Keratinocyte (primary cell): Measurements from ENCODE around the gene MLIP. TPM values are rescaled to one million over a fixed set of nuclear protein-coding genes. Genes with fewer than 3 reads are reported as not detected.

ENCODE experiments used
- DNase-seq: peaks from one replicate; pipeline ENCODE4 v3.0.0-alpha.2; 2011; ENCODE audit warnings: low read depth, missing footprints, low spot score
- FAIRE-seq: peaks from 2 replicates; lab custom pipeline; 2011; peaks lifted over from hg19 to GRCh38; lab: Jason Lieb, UNC
- H2AFZ ChIP-seq: 2 replicates; pipeline ENCODE4 v1.6.0; 2012; ENCODE audit warnings: low read length, control low read depth, inconsistent platforms; ENCODE audit not compliant: control insufficient read depth
- H3K27ac ChIP-seq: 2 replicates; pipeline ENCODE4 v1.5.1; 2011; ENCODE audit warnings: low read length; ENCODE audit not compliant: control insufficient read depth, insufficient read depth
- H3K27me3 ChIP-seq: 3 replicates; pipeline ENCODE4 v1.6.0; 2011; ENCODE audit warnings: low read length; ENCODE audit not compliant: control insufficient read depth, insufficient read depth; ENCODE audit errors: extremely low read depth
- H3K36me3 ChIP-seq, 2 experiments: 2 replicates in 1 of 2; 3 replicates in 1 of 2; pipeline ENCODE4 v1.5.1; 2011; ENCODE audit warnings: low read length in 2 of 2, mild to moderate bottlenecking in 1 of 2; ENCODE audit not compliant: control insufficient read depth in 2 of 2, insufficient read depth in 2 of 2; ENCODE audit errors: extremely low read depth in 1 of 2
- H3K4me1 ChIP-seq: 3 replicates; pipeline ENCODE4 v1.5.1; 2011; ENCODE audit warnings: low read length; ENCODE audit not compliant: control insufficient read depth, insufficient read depth; ENCODE audit errors: extremely low read depth
- H3K4me2 ChIP-seq: 3 replicates; pipeline ENCODE4 v1.6.0; 2011; ENCODE audit warnings: low read depth, low read length; ENCODE audit not compliant: control insufficient read depth, insufficient read depth; ENCODE audit errors: extremely low read depth
- H3K4me3 ChIP-seq, 3 experiments: fragments of 200-600 bp in 1 of 3; sonication (generic) in 1 of 3; 2 replicates in 2 of 3; 3 replicates in 1 of 3; pipeline ENCODE4 v1.5.1; 2011 to 2016; ENCODE audit warnings: low read length in 3 of 3, mild to moderate bottlenecking in 3 of 3, control low read depth in 2 of 3, inconsistent platforms in 1 of 3, low read depth in 1 of 3, mixed read lengths in 1 of 3, mixed run types in 1 of 3, moderate library complexity in 1 of 3; ENCODE audit not compliant: control insufficient read depth in 2 of 3, insufficient read depth in 2 of 3; ENCODE audit errors: extremely low read depth in 1 of 3
- H3K79me2 ChIP-seq: 2 replicates; pipeline ENCODE4 v1.6.0; 2012; ENCODE audit warnings: low read length; ENCODE audit not compliant: control insufficient read depth, insufficient read depth
- H3K9ac ChIP-seq: 3 replicates; pipeline ENCODE4 v1.6.0; 2011; ENCODE audit warnings: low read length; ENCODE audit not compliant: control insufficient read depth, insufficient read depth; ENCODE audit errors: extremely low read depth
- H3K9me1 ChIP-seq: 3 replicates; pipeline ENCODE4 v1.6.0; 2011; ENCODE audit warnings: low read length; ENCODE audit not compliant: control insufficient read depth, insufficient read depth; ENCODE audit errors: extremely low read depth
- H3K9me3 ChIP-seq: 2 replicates; pipeline ENCODE4 v1.5.1; 2012; ENCODE audit warnings: low read depth, low read length; ENCODE audit not compliant: control insufficient read depth
- H4K20me1 ChIP-seq: 3 replicates; pipeline ENCODE4 v1.6.0; 2011; ENCODE audit warnings: low read length; ENCODE audit not compliant: control insufficient read depth, insufficient read depth; ENCODE audit errors: extremely low read depth
- EZH2 ChIP-seq: IDR thresholded peaks from one replicate; pipeline ENCODE4 v1.6.1; 2012; ENCODE audit warnings: inconsistent platforms, mild to moderate bottlenecking, low read length, moderate library complexity
- dilution Hi-C: fragments of 300-500 bp; cut with MboI; formaldehyde crosslinking; loops from one replicate; pipeline ENCODE4 v1.7.0; 2020; ENCODE audit warnings: low sequenced_read_pairs; ENCODE audit not compliant: extremely low pct_ligation_motif_present
- polyA plus RNA-seq, 5 experiments: library from polyadenylated mRNA; depleted of rRNA in 3 of 5; stranded (reverse) in 3 of 5; stranded (forward) in 1 of 5; unstranded in 1 of 5; fragments of >200 nt; gene quantifications; 1 replicate in 1 of 5; 2 replicates in 3 of 5; 3 replicates in 1 of 5; pipeline versions ENCODE4 v1.2.1 to v1.2.3, GENCODE V29; 2011 to 2012; ENCODE audit warnings: missing spikeins in 2 of 5, low read depth in 1 of 5, low replicate concordance in 1 of 5
- TF ChIP-seq, protein P1 (sequence below), 3 experiments: IDR thresholded peaks in 1 of 3; conservative IDR thresholded peaks in 1 of 3; optimal IDR thresholded peaks in 1 of 3; 2 replicates in 2 of 3; 3 replicates in 1 of 3; pipeline versions ENCODE3 to v1.5.1; 2011; ENCODE audit warnings: low read length in 3 of 3, mild to moderate bottlenecking in 3 of 3, moderate library complexity in 2 of 3, control low read depth in 1 of 3, inconsistent platforms in 1 of 3; ENCODE audit not compliant: insufficient read depth in 2 of 3; ENCODE audit errors: extremely low read depth in 1 of 3

MLIP gene
- polyA plus RNA-seq, 1 donor (not counting 4 experiments of a cell fraction or from before 2014, with no cell fraction given): 0.87 TPM

DNA sequence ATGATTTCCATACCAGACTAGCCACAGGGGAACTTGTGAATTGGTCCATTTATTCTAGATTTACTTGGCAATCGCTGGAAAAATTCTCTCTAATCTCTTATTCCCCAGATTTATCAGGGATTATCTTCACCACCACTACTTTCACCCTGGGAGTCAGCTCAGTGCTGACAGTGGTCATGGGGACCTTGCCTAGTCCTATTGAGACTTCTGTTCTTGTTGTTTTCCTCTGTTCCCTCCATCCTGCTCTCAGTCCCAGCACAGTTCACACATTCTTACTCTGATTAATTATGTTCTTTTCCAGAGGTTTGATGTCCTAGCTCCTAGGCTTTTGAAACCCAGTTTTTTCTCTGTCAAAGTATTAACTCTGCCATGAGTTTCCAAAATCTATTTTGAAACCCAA is 103.0 kb downstream of the MLIP start:
- no peak overlapping the region for H3K27ac ChIP-seq
- no peak for TF ChIP-seq EZH2
- TF ChIP-seq, protein P1, sequence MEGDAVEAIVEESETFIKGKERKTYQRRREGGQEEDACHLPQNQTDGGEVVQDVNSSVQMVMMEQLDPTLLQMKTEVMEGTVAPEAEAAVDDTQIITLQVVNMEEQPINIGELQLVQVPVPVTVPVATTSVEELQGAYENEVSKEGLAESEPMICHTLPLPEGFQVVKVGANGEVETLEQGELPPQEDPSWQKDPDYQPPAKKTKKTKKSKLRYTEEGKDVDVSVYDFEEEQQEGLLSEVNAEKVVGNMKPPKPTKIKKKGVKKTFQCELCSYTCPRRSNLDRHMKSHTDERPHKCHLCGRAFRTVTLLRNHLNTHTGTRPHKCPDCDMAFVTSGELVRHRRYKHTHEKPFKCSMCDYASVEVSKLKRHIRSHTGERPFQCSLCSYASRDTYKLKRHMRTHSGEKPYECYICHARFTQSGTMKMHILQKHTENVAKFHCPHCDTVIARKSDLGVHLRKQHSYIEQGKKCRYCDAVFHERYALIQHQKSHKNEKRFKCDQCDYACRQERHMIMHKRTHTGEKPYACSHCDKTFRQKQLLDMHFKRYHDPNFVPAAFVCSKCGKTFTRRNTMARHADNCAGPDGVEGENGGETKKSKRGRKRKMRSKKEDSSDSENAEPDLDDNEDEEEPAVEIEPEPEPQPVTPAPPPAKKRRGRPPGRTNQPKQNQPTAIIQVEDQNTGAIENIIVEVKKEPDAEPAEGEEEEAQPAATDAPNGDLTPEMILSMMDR (optimal IDR thresholded peaks at IDR 0.05 in 1 of 3, IDR thresholded peaks at IDR 0.05 in 1 of 3, conservative IDR thresholded peaks at IDR 0.05 in 1 of 3; ENCODE audit: extremely low read depth in 1 of 3, insufficient read depth in 2 of 3, low read length in 3 of 3): no peak
- H3K9me1 ChIP-seq: no peaks in the 10 kb centered on the region
- FAIRE-seq (no peak), DNase-seq (no peak)
- dilution Hi-C loops: no loop called here
- H3K4me2 ChIP-seq: no peak overlapping the region
- no peak overlapping the region for H3K4me3 ChIP-seq
- H3K79me2 ChIP-seq: no peaks in the 10 kb centered on the region
- H3K9me3 ChIP-seq: no peaks in the 10 kb centered on the region
- H3K36me3 ChIP-seq: no peaks in the 10 kb centered on the region
- no peaks in the 10 kb centered on the region for H3K27me3 ChIP-seq
- no peaks in the 10 kb centered on the region for H4K20me1 ChIP-seq
- no peaks in the 10 kb centered on the region for H3K4me1 ChIP-seq
- H2AFZ ChIP-seq: no peak overlapping the region
- H3K9ac ChIP-seq: no peak overlapping the region

DNA sequence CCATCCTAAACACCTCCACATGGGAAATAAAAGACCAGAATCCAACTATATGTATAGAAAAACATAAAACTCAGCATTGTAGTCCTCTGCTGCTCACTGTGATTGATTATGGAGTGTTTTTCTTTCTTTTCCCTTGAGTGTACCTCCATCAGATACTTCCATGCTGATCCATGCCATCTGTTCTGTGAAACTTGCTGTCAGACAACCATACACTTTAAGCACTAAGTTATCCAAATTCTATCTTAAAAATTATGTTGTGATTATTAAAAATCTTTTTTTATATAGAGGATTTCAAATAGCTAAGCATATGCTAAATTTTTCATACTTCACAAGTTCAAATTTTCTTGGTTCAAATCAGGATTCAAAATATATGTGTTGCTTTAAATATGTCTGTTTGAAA is 105.1 kb downstream of the MLIP start:
- H3K9me1 ChIP-seq: no peaks in the 10 kb centered on the region
- H3K9me3 ChIP-seq: no peaks in the 10 kb centered on the region
- no peaks in the 10 kb centered on the region for H3K4me1 ChIP-seq
- TF ChIP-seq, protein P1 (optimal IDR thresholded peaks at IDR 0.05 in 1 of 3, IDR thresholded peaks at IDR 0.05 in 1 of 3, conservative IDR thresholded peaks at IDR 0.05 in 1 of 3; ENCODE audit: extremely low read depth in 1 of 3, insufficient read depth in 2 of 3, low read length in 3 of 3): no peak
- no peak for TF ChIP-seq EZH2
- H3K4me3 ChIP-seq: no peak overlapping the region
- no peaks in the 10 kb centered on the region for H3K79me2 ChIP-seq
- no peak overlapping the region for H2AFZ ChIP-seq
- DNase-seq (no peak), FAIRE-seq (no peak)
- H3K27me3 ChIP-seq: no peaks in the 10 kb centered on the region
- H3K36me3 ChIP-seq: no peaks in the 10 kb centered on the region
- H3K4me2 ChIP-seq: no peak overlapping the region
- dilution Hi-C loops: no loop called here
- H3K9ac ChIP-seq: no peak overlapping the region
- H3K27ac ChIP-seq: no peak overlapping the region
- H4K20me1 ChIP-seq: no peaks in the 10 kb centered on the region
